Measurements from ENCODE around the gene SNTA1. TPM values are rescaled to one million over a fixed set of nuclear protein-coding genes. Genes with fewer than 3 reads are reported as not detected.

The SNTA1 gene
- total and polyA plus RNA-seq, 10 donors, result 2.4 to 8.7 (median 4.4) TPM

DNA sequence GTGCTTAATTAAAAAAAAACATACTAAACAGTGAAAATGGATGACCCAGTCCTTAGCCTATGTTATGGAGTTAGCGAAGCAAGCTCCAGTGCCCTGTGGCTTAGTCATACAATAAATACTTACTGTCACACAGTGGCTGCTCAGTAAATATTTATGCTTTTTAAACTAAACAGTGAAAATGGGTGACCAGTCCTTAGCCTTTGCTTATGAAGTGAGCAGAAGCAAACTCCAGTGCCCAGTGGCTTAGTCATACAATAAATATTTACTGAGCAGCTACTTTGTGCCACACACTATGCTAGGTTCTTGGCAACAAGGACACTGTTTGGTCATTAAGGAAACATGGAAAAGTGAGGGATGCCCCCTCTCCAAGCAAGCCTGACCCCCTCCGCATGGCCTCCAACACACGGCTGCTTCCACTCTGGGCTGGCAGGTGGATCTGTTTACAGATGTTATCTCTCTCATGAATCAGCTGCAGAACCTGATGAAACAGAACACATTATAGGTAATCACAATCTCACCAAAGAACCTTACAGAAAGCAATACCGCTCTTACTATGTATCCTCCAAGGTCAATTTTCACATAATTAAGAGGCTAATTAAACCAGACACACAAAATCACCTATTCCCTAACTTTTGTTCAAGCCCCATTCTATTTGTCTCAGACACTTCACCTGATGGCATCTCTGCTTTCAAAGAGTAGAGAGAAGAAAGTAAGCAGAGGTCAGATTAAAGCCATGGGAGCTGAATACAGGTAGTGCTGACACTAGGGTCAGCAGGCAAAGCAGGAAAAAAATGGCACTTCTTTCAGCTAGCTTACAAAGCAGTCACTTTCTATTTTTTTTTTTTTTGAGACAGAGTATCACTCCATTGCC lies 69.6 kb downstream of the SNTA1 start:
- TF ChIP-seq CTCF (IDR thresholded peaks at IDR 0.05 in 8 of 11, conservative IDR thresholded peaks at IDR 0.05 in 3 of 11) (no peak), POLR2AphosphoS5 (IDR thresholded peaks at IDR 0.05) (no peak), POLR2A (IDR thresholded peaks at IDR 0.05) (no peak)
- H3K27me3 ChIP-seq (replicated peaks in 1 of 7), result no peaks in the 10 kb centered on the region
- H3K9me3 ChIP-seq, result no peaks in the 10 kb centered on the region
- intact Hi-C loops (cut with DNase I; ENCODE audit: low total_unique reads), result no loop called here
- H3K4me3 ChIP-seq, result no peak overlapping the region
- WGBS, 5 donors, result 88 to 99% (median 96%) methylated on average over 4 of the region's 4 CpGs
- H3K36me3 ChIP-seq, result peaks cover 5 to 100% (median 74%) of the 10 kb centered on the region in 6 donors
- H3K4me1 ChIP-seq, result peaks cover 0 to 24% (median 0%) of the 10 kb centered on the region in 6 donors
- no peak for DNase-seq
- H3K27ac ChIP-seq, result peak overlapping the region in 1 of 8 donors; percentile 83

DNA sequence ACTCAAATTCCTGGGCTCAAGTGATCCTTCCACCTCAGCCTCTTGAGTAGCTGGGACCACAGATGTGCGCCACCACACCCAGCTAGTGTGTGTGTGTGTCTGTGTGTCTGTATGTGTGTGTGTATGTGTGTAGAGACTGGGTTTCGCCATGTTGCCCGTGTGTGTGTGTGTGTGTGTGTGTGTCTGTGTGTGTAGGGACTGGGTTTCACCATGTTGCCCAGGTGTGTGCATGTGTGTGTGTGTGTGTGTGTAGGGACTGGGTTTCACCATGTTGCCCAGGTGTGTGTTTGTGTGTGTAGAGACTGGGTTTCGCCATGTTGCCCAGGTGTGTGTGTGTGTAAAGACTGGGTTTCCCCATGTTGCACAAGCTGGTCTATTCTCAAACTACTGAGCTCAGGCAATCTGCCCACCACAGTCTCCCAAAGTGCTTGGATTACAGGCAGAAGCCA lies 70.5 kb downstream of the SNTA1 start:
- WGBS, 5 donors, result 91 to 100% (median 93%) methylated on average over 2 to 4 of the region's 4 CpGs
- DNase-seq, result no peak
- no peaks in the 10 kb centered on the region for H3K27me3 ChIP-seq (replicated peaks in 1 of 7)
- no peaks in the 10 kb centered on the region for H3K9me3 ChIP-seq
- intact Hi-C loops (cut with DNase I; ENCODE audit: low total_unique reads), result no loop called here
- peaks cover 5 to 100% (median 71%) of the 10 kb centered on the region in 6 donors for H3K36me3 ChIP-seq
- H3K4me1 ChIP-seq, result peaks cover 0 to 24% (median 0%) of the 10 kb centered on the region in 6 donors
- no peak overlapping the region for H3K4me3 ChIP-seq
- H3K27ac ChIP-seq, result peak overlapping the region in 3 of 8 donors; percentile 83 to 89 (median 86)
- TF ChIP-seq POLR2AphosphoS5 (IDR thresholded peaks at IDR 0.05) (no peak), POLR2A (IDR thresholded peaks at IDR 0.05) (no peak), CTCF (IDR thresholded peaks at IDR 0.05 in 8 of 11, conservative IDR thresholded peaks at IDR 0.05 in 3 of 11) (no peak)

DNA sequence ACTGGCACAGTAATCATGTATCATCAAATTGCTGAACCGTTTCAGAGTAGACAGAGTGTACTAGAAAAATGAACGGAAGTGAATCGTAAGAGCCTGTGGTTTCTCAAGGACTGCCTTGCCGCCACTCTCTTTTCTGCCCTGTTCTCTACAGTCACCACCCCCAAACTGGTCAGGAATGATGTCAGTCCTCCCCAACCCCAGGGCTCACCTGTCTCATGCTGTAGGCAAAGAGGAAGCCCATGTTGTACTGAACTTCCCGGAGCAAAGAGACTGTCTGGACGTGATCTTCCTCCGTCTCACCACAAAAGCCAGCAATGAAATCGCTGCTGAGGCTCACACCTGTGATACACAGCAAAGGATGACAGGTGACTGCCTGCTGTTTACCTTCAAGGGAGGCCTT lies 73.3 kb downstream of the SNTA1 start:
- intact Hi-C loops (cut with DNase I; ENCODE audit: low total_unique reads), result no loop called here
- WGBS, 5 donors, result 77 to 90% (median 81%) methylated on average over 8 of the region's 8 CpGs
- TF ChIP-seq CTCF (IDR thresholded peaks at IDR 0.05 in 8 of 11, conservative IDR thresholded peaks at IDR 0.05 in 3 of 11), result no peak
- TF ChIP-seq POLR2AphosphoS5 (IDR thresholded peaks at IDR 0.05), result peak in 2 of 3 donors; percentile 38 to 73
- TF ChIP-seq POLR2A (IDR thresholded peaks at IDR 0.05), result no peak
- Histone ChIP-seq H3K9me3 (no peaks in the 10 kb centered on the region), H3K4me3 (no peak overlapping the region), H3K36me3 (peaks cover 8 to 100% (median 79%) of the 10 kb centered on the region in 6 donors), H3K4me1 (peaks cover 0 to 24% (median 0%) of the 10 kb centered on the region in 6 donors), H3K27ac (peak overlapping the region in 7 of 8 donors; percentile 54 to 89 (median 79)), H3K27me3 (replicated peaks in 1 of 7) (no peaks in the 10 kb centered on the region)
- peak; percentile 75 for DNase-seq

GRCh38 chr20:33362898-33363297 lies 80.7 kb downstream of the SNTA1 start:
- WGBS, 5 donors, result 75 to 93% (median 85%) methylated on average over 1 of the region's 1 CpG
- Histone ChIP-seq H3K4me3 (no peak overlapping the region), H3K9me3 (no peaks in the 10 kb centered on the region), H3K36me3 (peaks cover 7 to 100% (median 90%) of the 10 kb centered on the region in 6 donors), H3K27me3 (replicated peaks in 1 of 7) (no peaks in the 10 kb centered on the region), H3K27ac (no peak overlapping the region), H3K4me1 (no peaks in the 10 kb centered on the region)
- DNase-seq, result no peak
- TF ChIP-seq POLR2AphosphoS5 (IDR thresholded peaks at IDR 0.05) (no peak), CTCF (IDR thresholded peaks at IDR 0.05 in 8 of 11, conservative IDR thresholded peaks at IDR 0.05 in 3 of 11) (no peak), POLR2A (IDR thresholded peaks at IDR 0.05) (no peak)
- intact Hi-C loops (cut with DNase I; ENCODE audit: low total_unique reads), result no loop called here

Measured in spleen (tissue), 11 donors.